BJ (cell line): ENCODE data around the gene DSC1. TPM values are rescaled to one million over a fixed set of nuclear protein-coding genes. Genes with fewer than 3 reads are reported as not detected.

ENCODE experiments used
- CTCF ChIA-PET: fragments of 350-600 bp; formaldehyde crosslinking; extraction: SDS; loops from one replicate; lab custom pipeline; 2021; ENCODE audit warnings: antibody characterized with exemption, inconsistent platforms; lab: Yijun Ruan, JAX
- POLR2A ChIA-PET: fragments of 300-600 bp; sonication (Branson Sonifier 250); formaldehyde crosslinking; extraction: SDS; loops from one replicate; lab custom pipeline; 2021; ENCODE audit warnings: antibody characterized with exemption; lab: Charles Lee
- DNase-seq: peaks from one replicate; pipeline ENCODE4 v3.0.0-alpha.2; 2011; ENCODE audit warnings: low read depth
- H3K27me3 ChIP-seq: 2 replicates; pipeline ENCODE4 v1.6.0; 2011; ENCODE audit warnings: low read length; ENCODE audit not compliant: control insufficient read depth, insufficient read depth
- H3K36me3 ChIP-seq: 2 replicates; pipeline ENCODE4 v1.5.1; 2011; ENCODE audit warnings: low read length; ENCODE audit not compliant: control insufficient read depth, insufficient read depth
- H3K4me3 ChIP-seq: 2 replicates; pipeline ENCODE4 v1.5.1; 2011; ENCODE audit warnings: low read depth, mild to moderate bottlenecking, control low read depth, low read length
- CTCF ChIP-seq: IDR thresholded peaks from 2 replicates; pipeline ENCODE4 v1.5.1; 2011; ENCODE audit warnings: low read depth, mild to moderate bottlenecking, control low read depth, inconsistent platforms, low read length, moderate library complexity; ENCODE audit not compliant: insufficient read depth
- polyA plus RNA-seq: library from polyadenylated mRNA; depleted of rRNA; stranded (reverse); fragments of >200 nt; gene quantifications from 2 replicates; pipeline ENCODE4 v1.2.3, GENCODE V29; 2011

DSC1 gene
- polyA plus RNA-seq, 1 experiment: not detected

GRCh38 chr18:31146809-31147208 lies 15.8 kb downstream of the DSC1 start:
- no peak for TF ChIP-seq CTCF
- no peak overlapping the region for H3K4me3 ChIP-seq
- ChIA-PET POLR2A (no interaction called here), CTCF (no interaction called here)
- DNase-seq: no peak
- H3K36me3 ChIP-seq: no peaks in the 10 kb centered on the region
- H3K27me3 ChIP-seq: no peaks in the 10 kb centered on the region

- TF ChIP-seq CTCF: no peak
- Histone ChIP-seq H3K36me3 (no peaks in the 10 kb centered on the region), H3K27me3 (no peaks in the 10 kb centered on the region), H3K4me3 (no peak overlapping the region)
- DNase-seq: no peak
- ChIA-PET POLR2A (no interaction called here), CTCF (no interaction called here)
Measured at GRCh38 chr18:31143025-31143424, 19.6 kb downstream of the DSC1 start.

GRCh38 chr18:31138709-31139108 lies 23.9 kb downstream of the DSC1 start:
- no peaks in the 10 kb centered on the region for H3K36me3 ChIP-seq
- H3K27me3 ChIP-seq: no peaks in the 10 kb centered on the region
- H3K4me3 ChIP-seq: no peak overlapping the region
- POLR2A ChIA-PET: no interaction called here
- TF ChIP-seq CTCF: no peak
- DNase-seq: no peak
- CTCF ChIA-PET: no interaction called here

GRCh38 chr18:31134988-31135529 lies 27.6 kb downstream of the DSC1 start:
- CTCF ChIA-PET: no interaction called here
- no peaks in the 10 kb centered on the region for H3K27me3 ChIP-seq
- DNase-seq: no peak
- no peaks in the 10 kb centered on the region for H3K36me3 ChIP-seq
- TF ChIP-seq CTCF: no peak
- H3K4me3 ChIP-seq: no peak overlapping the region
- POLR2A ChIA-PET: no interaction called here

- CTCF ChIA-PET: interaction anchor here (0.6 kb wide), 1 partner anchor 103 kb away, joined by 3 read pairs; no protein-coding TSS in a partner anchor
- TF ChIP-seq CTCF: no peak
- POLR2A ChIA-PET: no interaction called here
- no peak for DNase-seq
- Histone ChIP-seq H3K27me3 (no peaks in the 10 kb centered on the region), H3K4me3 (no peak overlapping the region), H3K36me3 (no peaks in the 10 kb centered on the region)
Measured at GRCh38 chr18:31129398-31130115, 33.1 kb downstream of the DSC1 start.
